Measurements from ENCODE around the gene CHRNB1. TPM values are rescaled to one million over a fixed set of nuclear protein-coding genes. Genes with fewer than 3 reads are reported as not detected.

Gene CHRNB1
- total and polyA plus RNA-seq, 10 of the 15 experiments (the other 5 are each of a cell fraction or from before 2014, with no cell fraction given) = 5.8 to 14.8 (median 11.3) TPM

- TF ChIP-seq ATF7 (IDR thresholded peaks at IDR 0.05; ENCODE audit: low read depth) (no peak), RELA (IDR thresholded peaks at IDR 0.05; ENCODE audit: borderline replicate concordance, partially characterized antibody) (no peak), BRCA1 (IDR thresholded peaks at IDR 0.05; ENCODE audit: low read depth, low read length) (no peak), PRDM15 (CRISPR knock-in tag; IDR thresholded peaks at IDR 0.05) (no peak), FOXM1 (IDR thresholded peaks at IDR 0.05; ENCODE audit: low read depth, low read length) (no peak), MAX (IDR thresholded peaks at IDR 0.05; ENCODE audit: low read depth, low read length) (0 out of 2 replicates have a peak, but pooled peaks have one; percentile 47), HSF1 (IDR thresholded peaks at IDR 0.05; ENCODE audit: low read depth, low read length) (no peak), E2F4 (IDR thresholded peaks at IDR 0.05; ENCODE audit: low read depth, low read length) (no peak), BCLAF1 (IDR thresholded peaks at IDR 0.05) (no peak), HDAC2 (IDR thresholded peaks at IDR 0.05) (no peak), NKRF (conservative IDR thresholded peaks at IDR 0.05) (peak; percentile 63), HCFC1 (IDR thresholded peaks at IDR 0.05; ENCODE audit: low read length) (no peak), CHD2 (IDR thresholded peaks at IDR 0.05; ENCODE audit: borderline replicate concordance, low read depth, low read length) (no peak), MTA2 (IDR thresholded peaks at IDR 0.05; ENCODE audit: low read depth) (no peak), RELB (IDR thresholded peaks at IDR 0.05; ENCODE audit: low read depth) (no peak), NFXL1 (IDR thresholded peaks at IDR 0.05; ENCODE audit: borderline replicate concordance) (no peak)
Measured at GRCh38 chr17:7484919-7485377, 40.1 kb downstream of the CHRNB1 start (continued).

Data from GM12878 (cell line).